Ecto neural progenitor cell (in vitro differentiated cells): ENCODE results near the gene COMMD6.

Experiments used
- DNase-seq: peaks from one replicate; pipeline ENCODE4 v3.0.0-alpha.2; 2018; ENCODE audit warnings: low spot score

COMMD6 gene

DNA sequence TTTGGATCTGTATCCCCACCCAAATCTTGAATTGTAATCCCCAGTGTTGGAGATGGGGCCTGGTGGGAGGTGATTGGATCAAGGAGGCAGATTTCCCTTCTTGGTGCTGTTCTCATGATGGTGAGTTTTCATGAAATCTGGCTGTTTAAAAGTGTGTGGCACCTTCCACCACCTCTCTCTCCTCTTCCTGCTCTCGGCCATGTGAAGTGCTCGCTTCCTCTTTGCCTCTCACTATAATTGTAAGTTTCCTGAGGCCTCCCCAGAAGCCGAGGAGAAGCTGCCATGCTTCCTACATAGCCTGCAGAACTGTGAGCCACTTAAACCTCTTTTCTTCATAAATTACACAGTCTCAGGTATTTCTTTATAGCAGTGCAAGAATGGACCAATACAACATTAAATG lies 15.7 kb downstream of the COMMD6 start:
- no peak for DNase-seq

DNA sequence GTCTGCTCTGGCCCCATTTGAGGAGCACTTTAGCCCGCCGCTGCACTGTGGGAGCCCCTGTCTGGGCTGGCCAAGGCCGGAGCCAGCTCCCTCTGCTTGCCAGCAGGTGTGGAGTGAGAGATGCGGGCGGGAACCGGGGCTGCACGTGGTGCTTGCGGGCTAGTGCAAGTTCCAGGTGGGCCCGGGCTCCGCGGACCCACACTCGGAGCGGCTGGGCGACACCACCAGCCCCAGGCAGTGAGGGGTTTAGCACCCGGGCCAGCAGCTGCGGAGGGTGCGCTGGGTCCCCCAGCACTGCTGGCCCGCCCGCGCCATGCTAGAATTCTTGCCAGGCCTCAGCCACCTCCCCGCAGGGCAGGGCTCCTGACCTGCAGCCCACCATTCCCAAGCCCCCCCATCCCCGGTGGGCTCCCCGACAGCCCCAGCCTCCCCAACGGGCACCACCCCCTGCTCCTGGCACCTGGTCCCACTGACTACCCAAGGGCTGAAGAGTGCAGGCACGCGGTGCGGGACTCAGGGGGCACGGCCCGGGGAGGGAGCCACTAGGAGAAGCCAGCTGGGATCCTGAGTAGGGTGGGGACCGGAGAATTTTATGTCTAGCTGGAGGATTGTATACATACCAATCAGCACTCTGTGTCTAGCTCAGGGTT lies 19.1 kb downstream of the COMMD6 start:
- DNase-seq = no peak

DNA sequence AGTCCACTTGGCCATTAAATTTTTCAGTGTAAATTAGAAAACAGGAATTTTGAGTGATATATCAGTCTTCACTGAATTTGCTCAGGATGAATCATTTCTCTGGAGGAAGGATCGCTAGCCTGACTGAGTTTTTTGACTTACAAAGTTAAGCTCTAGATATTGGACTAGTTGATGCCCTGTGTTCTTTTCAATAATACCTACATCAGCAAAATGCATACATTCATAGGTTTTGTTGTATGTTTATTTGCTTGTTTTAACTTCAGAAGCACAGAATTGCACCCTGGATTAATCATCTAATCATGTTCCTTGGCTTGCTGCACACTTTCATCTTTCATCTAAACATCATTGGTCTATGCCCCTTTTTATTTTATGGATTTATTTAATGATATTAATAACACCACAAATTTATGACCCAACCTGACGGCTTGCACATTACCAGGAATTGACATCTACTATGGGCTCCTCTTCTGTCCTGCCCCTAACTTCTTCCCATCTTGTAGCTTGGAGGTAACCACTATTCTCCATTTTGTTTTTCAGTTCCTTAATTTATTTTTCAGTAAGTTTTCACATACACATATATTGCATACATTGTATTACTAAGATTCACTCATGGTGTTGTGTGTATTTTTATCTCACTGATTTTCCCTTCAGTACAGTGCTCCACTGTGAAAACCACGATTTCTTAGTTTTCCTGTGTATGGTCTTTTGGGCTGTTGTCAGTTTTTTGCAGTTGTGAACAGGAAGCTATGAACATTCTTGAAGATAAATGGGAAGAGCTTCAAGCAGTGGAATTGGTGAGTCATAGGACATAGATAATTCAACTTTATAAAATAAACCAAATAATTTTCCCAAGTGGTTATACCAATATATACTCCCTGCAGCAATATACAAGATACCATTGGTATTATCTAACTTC lies 23.3 kb downstream of the COMMD6 start:
- DNase-seq = no peak

DNA sequence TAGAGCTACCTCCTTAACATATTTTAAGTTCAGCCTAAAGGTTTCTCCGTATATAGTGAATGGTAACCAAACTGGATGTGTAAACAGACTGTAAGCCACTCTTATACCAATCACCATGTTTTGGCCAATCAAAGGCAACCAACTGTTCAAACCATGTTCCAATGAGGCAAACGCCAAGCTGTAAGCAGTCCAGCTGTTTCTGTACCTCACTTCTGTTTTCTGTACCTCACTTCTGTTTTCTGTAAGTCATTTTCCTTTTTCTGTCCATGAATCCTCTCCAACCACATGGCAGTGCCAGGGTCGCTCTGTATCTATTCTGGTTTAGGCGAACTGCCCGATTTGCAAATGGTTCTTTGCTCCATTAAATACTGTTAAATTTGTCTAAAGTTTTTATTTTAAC lies 24.4 kb downstream of the COMMD6 start:
- DNase-seq = no peak

DNA sequence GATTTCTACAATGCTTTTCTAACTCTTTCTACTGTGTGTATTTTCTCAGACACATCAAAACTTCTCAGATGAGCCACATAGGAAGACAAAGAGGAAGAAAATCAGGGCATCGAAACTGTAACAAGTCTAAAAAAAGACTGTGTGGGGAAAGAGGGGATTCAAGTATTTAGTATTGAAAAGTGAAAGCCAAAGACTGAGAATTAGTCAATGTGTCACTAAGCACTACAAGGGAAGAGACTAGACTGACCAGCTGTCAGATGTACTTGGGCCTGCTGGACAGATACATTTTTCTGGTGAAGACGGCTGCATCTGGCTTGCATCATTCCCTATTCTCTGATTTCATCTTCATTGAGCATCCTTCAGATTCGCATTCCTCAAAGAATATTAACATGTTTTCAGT lies 25.4 kb downstream of the COMMD6 start:
- no peak for DNase-seq

DNA sequence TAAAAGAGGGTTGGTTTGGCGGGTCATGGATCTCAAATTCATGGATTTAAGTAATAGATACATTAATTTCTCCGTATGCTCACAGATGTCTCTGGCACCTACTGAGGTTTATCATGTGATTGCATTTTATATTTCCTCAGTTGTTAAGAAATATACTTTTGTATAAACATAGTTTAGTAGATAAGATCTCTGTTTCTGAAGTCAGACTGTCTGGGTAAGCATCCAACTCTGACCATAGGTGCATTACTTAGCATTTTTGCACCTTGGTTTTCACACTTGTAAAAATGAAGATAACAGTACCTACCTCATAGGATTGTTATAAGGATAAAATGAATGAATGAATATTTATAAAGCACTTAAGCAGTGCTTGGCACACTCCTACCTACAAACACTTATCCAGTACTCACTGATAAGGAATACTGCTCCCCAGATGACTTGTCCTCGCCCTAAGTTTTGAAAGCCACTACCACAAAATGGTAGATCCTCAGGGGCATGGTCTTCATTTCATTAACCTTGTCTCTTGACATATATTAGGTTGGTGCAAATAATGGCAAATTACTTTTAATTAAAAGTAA lies 26.5 kb downstream of the COMMD6 start:
- no peak for DNase-seq

DNA sequence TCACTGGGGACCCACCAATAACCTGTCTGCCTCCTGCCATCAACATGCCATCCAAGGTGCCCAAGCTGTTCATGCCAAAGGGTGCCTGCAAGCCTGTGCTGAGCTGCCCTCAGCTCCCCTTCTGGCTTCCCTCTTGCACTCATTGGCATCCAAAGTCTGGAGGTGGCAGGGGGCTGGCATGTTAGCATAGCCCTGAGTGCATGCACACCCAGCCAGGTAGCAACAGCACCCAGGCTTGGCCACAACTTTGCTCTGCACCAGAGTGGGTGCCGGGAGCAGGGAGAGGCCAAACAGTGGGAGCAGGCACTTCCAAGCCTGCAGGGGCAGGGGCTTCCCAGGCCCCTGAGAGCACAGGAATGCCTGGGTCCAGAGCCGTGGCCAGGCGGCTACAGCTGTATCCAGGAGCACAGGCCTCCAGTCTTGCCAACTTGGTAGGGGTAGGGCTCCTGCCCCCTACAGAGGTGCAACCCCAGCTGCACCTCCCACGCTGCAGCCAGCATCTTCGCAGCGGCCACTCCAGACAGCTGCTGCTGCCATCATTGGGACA lies 29.6 kb downstream of the COMMD6 start:
- no peak for DNase-seq

DNA sequence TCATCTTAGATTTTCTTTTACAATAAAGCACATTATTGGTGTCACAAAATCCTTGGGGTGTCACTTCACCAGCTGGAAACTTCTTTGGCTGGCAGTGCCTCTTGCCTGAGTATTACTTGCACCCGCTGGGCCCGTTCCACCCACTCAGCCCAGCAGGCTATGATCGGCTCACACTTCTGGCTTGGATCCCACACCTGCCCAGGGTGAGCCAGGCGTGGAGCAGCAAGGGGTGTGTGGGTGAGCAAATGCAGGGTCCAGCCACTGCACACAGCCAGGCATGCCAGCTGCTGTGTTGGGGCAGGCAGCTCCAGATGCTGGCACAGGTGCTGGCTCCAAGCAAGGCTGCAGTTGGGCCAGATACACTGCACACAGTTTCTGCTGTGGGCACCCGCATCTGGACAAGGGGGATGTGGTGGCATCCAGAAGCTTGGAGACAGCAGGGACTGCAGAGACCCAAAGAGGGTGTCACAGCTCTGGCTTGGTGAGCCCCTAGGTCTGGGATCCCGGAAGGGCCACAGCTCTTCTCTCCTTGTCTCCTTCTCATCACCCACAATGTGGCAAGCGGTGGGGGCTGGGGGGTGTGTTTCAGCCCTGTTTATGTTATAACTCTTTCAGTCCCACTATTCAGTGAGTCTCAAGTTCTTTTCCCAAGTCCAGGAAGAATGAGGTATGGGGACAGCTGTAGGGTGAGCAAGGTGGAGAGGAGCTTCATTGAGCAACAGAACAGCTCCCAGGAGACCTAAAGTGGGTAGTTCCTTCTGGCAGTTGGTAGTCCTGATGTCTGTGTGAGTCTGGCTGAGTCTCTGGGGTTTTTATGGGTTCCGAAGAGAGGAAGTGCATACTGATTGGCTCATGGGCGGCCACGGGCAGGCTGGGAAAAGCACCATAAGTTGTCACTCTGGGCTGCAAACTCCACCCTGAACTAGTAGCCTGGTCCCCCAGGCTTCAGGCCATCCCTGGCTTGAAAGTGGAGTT lies 30.3 kb downstream of the COMMD6 start:
- no peak for DNase-seq

DNA sequence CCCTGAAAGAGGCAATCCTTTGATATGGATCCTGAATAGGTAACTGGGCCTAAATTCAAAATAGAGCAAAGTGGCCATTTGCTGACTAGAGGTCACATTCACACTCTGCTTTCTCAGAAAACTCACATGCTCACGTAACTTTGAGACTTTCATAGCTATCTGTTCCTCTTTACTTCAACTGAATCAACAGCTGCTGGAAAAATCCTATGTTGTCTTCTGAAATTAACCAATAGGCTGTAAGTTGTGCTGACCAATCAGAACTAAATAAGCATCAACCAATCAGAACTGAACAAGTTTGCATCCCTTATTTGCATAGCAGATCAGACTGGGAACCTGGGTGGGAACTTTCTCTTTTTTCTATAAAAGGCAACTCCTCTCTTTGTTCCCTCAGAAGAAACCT lies 31.6 kb downstream of the COMMD6 start:
- no peak for DNase-seq

DNA sequence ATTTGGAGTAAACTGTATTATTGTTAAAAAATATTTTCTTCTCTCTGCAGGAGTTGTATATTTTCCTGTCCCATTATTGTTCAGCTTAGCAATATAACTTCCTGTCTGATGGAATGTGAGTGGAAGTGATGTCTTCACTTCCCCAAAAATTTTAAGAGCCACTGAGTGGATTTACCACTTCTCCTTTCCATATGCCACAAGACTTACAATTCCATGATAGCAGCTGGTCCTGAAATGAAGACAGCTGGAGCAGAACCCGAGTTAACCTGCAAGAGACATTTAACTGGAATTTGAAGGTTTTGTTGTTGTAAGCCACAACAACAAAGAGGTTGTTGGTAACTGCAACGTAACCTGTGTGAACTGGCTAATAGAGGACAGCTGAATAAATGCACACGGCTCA lies 32.3 kb downstream of the COMMD6 start:
- DNase-seq = no peak

DNA sequence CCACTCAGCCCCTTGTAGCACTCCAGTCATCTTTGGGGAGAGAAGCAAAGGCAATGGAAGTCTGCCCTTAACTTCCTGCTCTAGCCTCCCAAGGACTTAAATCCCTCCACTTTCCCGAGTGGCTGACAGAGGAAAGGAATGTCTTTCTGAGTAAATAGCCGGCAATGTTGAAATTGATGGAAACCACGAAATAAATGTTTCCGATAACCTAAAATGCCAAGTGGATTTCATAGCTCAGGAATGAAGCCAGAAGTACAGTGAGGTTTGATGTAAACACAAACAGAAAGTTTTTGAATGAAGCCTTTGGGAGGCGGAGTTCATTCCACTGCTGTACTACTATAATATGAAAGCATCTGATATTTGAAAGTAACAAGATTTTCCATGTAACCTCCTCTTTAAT lies 41.7 kb downstream of the COMMD6 start:
- no peak for DNase-seq

DNA sequence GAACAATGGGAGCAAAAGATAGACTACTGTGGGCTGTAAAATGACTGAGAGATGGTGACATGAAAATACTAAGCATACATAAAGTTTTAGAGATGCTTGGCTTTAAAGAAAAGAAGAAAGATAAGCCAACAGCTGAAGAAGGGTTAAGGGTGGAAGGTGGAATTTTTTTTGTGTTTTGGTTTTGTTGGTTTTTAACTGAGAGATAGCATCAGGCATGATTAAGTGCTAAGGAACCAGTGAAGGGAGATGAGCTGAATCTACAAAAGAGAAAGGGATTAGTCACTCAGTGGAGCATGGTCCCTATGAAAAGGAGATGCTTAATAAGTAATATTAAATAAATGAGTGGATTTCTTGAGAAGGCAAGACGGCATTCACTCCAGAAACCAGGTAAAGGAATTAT lies 43.1 kb downstream of the COMMD6 start:
- DNase-seq = no peak

DNA sequence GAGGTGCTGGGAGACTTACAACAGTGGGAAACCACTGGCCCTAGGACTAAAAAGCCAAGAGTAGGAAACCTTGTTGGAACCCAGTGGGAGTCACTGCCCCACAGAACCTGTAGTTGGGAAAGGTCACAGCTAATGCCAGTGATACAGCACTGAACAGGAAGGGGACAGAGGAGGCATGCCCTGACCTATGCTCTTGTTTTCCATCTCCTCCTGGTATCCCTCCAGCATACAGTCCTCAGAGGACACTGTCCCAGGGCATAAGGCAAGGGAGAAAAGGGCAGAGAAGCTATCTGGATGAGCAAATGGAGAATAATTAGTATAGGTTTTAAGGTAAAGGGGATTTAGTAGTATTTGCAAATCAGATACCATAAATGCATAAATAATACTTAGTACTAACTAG lies 44.5 kb downstream of the COMMD6 start:
- no peak for DNase-seq

DNA sequence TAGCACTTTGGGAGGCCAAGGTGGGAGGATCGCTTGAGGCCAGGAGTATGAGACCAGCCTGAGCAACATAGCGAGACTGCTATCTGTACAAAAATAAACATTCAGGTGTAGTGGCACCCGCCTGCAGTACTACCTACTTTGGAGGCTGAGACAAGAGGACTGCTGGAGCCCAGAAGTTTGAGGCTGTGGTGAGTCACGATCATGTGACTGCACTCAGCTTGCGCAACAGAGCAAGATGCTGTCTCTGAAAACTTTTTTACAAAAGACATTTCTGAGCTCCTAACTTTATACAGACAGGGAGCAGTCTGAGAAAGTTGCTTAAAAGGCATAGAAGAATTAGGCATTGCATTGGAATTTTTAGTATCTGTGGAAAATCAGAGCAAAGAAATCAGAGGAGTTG lies 45.3 kb downstream of the COMMD6 start:
- no peak for DNase-seq

DNA sequence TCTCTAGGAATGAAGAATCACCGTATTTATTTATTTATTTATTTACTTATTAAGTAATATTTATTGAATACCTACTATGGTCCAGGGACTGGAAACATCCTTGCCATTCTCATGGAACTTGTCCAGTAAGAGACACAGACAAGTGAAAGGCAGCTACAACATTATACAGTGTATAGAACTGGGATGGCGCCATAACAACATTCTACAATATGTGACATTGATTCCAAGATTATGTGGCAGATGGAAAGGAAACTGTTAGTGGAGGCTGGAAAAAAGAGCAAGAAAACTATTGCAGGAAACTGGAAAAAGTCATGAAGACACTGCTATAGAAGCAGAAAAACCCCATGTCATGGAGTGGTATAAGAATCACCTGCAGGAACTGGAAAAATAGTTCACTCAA lies 46.3 kb downstream of the COMMD6 start:
- no peak for DNase-seq

DNA sequence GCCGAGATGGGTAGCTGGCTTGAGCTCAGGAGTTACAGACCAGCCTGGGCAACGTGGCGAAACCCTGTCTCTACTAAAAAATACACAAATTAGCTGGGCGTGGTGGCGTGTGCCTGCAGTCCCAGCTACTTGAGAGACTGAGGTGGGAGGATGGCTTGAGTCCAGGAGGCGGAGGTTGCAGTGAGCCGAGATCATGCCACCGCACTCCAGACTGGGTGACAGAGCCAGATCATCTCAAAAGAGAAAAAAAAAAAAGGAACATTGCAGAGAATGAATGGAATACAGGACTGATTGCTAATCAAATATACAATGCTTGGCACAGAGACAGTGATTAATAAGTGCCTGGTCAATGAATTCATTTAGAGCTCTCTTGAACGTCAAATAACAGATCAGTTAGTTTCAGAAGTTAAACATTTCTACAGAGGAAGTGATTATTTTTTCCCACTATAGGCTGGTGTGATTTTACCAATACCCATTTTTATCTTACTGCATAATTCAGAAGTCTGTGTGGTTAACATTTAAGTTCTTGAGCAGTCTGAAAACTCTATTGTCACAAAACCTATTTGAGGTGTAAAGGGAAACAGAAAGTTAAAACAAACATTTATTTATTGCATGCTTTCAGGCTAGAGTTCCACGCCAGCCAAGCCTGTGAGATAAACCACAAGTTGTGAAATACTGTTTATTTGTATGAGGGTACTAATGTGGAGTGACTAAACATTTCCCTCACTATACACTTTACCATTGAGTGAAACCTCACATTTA lies 48.0 kb downstream of the COMMD6 start:
- DNase-seq = no peak

DNA sequence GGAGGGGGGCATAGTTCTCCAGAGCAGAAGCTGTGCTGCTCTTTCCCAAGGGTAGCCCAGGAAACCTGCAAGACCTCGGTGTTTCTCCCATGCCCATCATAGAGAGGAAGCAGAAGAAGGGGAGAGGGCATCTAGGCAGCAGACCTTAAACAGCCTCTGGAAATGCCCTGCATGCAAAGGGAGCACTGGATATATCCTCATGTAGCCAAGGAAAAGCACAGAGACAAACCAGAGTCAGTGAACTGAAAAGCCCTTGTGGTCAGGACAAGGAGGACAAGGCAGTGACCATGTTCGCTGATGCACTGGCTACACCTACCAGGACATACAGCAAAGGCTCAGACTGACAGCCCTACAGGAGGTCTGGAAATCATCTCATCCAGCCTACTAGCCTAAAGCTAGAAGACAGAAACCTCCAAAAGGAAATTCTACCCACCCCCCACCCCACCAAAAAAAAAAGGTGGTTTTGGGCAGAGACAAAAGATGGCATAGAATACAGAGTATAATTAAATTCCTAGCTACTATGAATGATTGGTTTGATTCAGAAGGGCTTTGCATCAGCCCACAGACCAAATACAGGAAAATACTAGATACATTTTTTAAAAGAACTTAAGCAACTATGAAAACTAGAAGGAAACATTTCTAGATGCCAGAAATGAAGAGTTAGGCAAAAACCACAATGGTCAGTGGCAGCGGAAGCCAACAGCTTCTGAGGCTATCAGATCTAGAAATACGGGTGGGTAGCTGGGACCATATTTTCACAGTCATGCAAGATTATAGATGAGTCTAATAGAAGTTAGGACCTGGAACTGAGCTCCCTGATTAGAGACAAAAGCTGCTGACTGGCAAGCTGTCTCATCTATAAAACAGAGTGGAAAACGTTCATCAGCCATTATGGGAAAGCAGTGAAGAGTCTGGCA lies 51.2 kb downstream of the COMMD6 start:
- no peak for DNase-seq

DNA sequence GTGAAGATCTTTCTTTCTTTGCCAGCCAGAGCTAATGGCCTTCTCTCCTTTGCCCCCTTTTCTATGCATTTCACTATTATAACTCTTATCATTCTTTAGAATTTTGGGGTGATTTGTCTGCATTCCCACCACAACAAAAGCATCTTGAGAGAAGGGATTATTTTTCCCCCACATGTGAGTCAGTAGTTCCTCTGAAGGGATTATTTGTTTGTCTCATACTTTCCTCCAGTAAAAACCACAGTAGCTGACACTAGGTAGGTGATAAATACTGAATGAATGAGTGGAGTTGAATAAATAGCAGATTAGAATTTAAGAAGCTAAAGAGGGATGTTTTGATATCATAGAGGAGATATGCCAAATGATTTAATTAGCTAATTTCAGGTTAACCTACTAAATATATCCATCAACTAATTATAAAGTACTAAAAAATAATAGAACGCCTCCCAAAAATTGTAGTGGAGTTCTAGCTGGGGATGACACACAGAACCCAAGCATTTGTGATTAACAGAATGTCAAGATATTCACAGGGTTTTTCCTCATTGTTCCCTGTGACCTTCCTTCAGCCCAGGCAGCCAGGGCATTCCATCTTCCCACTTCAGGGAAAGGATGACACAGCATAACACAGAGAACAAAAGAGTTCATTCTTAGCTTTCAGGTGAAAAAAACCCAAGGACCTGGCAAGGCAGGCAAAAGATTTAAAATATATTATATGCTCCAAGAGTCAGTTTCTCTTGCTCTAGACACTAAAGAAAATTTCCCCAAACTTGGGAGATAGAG lies 52.2 kb downstream of the COMMD6 start:
- no peak for DNase-seq

DNA sequence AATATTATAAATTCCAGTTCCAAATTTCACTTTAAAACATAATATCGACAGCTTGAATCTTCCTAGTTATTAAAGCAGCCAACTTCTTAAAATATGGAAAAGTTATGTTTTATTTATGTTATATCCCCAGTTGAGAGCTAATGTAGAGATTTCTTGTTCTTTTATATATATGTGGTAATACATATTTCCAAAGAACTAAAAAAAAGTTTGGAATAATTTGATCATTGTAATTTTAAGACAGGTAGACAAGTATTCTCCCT lies 54.9 kb downstream of the COMMD6 start:
- DNase-seq = no peak
